Measurements from ENCODE around the gene PGM3. TPM values are rescaled to one million over a fixed set of nuclear protein-coding genes. Genes with fewer than 3 reads are reported as not detected.

Gene PGM3
- total RNA-seq, 1 donor from 2014 or later = 80.2 TPM

GRCh38 chr6:83183082-83183828, 9.8 kb downstream of the PGM3 start:
- DNase-seq = peak; percentile 29

GRCh38 chr6:83182114-83182513, 11.0 kb downstream of the PGM3 start:
- DNase-seq = no peak

GRCh38 chr6:83180426-83180950, 12.6 kb downstream of the PGM3 start:
- no peak for DNase-seq

- DNase-seq = no peak
Measured at GRCh38 chr6:83176246-83176645, 16.8 kb downstream of the PGM3 start.

GRCh38 chr6:83169511-83169910, 23.6 kb downstream of the PGM3 start:
- no peak for DNase-seq

GRCh38 chr6:83169106-83169505, 24.0 kb downstream of the PGM3 start:
- DNase-seq = no peak

GRCh38 chr6:83168556-83168955, 24.5 kb downstream of the PGM3 start:
- no peak for DNase-seq

GRCh38 chr6:83167726-83168278, 25.3 kb downstream of the PGM3 start:
- no peak for DNase-seq

- DNase-seq = no peak
Measured at GRCh38 chr6:83160167-83160566, 32.9 kb downstream of the PGM3 start.

- DNase-seq = no peak
Measured at GRCh38 chr6:83155794-83156193, 37.3 kb downstream of the PGM3 start.

- DNase-seq = no peak
Measured at GRCh38 chr6:83153883-83154521, 39.1 kb downstream of the PGM3 start.

- peak; percentile 60 for DNase-seq
Measured at GRCh38 chr6:83152913-83153312, 40.2 kb downstream of the PGM3 start.

- no peak for DNase-seq
Measured at GRCh38 chr6:83151114-83151513, 42.0 kb downstream of the PGM3 start.

- DNase-seq = no peak
Measured at GRCh38 chr6:83138758-83139157, 54.3 kb downstream of the PGM3 start.

GRCh38 chr6:83138118-83138722, 54.8 kb downstream of the PGM3 start:
- DNase-seq = no peak

- no peak for DNase-seq
Measured at GRCh38 chr6:83132121-83132520, 60.9 kb downstream of the PGM3 start.

GRCh38 chr6:83127976-83128375, 65.1 kb downstream of the PGM3 start:
- no peak for DNase-seq

GRCh38 chr6:83127258-83127657, 65.8 kb downstream of the PGM3 start:
- no peak for DNase-seq

- no peak for DNase-seq
Measured at GRCh38 chr6:83126807-83127206, 66.3 kb downstream of the PGM3 start.

- no peak for DNase-seq
Measured at GRCh38 chr6:83126223-83126622, 66.8 kb downstream of the PGM3 start.

GRCh38 chr6:83125425-83125824, 67.6 kb downstream of the PGM3 start:
- no peak for DNase-seq

- no peak for DNase-seq
Measured at GRCh38 chr6:83124553-83124952, 68.5 kb downstream of the PGM3 start.

GRCh38 chr6:83119742-83120300, 73.2 kb downstream of the PGM3 start:
- peak; percentile 63 for DNase-seq

All from dermis blood vessel endothelial cell (primary cell).